Activated naive CD8-positive, alpha-beta T cell treated with anti-CD3 and anti-CD28 coated beads, Interleukin-2, amount 10 ng/mL, durations not matched to agents 7 days and 5 days (primary cell): ENCODE measurements around the gene ROBO1. TPM values are rescaled to one million over a fixed set of nuclear protein-coding genes. Genes with fewer than 3 reads are reported as not detected.

Experiments used
- ATAC-seq: fragments of 150-1000 bp; cut with Tn5 transposase; one replicate; pipeline ENCODE4 v1.10.0; 2021; ENCODE audit warnings: low read depth, moderate library complexity
- POLR2A ChIA-PET: fragments of 350-600 bp; sonication (Branson Sonifier 250); formaldehyde crosslinking; loops from one replicate; lab custom pipeline; 2021; ENCODE audit warnings: antibody characterized with exemption; lab: Charles Lee
- DNase-seq: peaks from one replicate; pipeline ENCODE4 v3.0.0; 2021
- H3K27ac Mint-ChIP-seq: one replicate; pipeline ENCODE4 v1.8.0; 2022; ENCODE audit warnings: mild to moderate bottlenecking, mixed read lengths
- H3K27me3 Mint-ChIP-seq: one replicate; pipeline ENCODE4 v1.8.0; 2022; ENCODE audit warnings: mild to moderate bottlenecking, moderate library complexity, mixed read lengths
- H3K36me3 Mint-ChIP-seq: one replicate; pipeline ENCODE4 v1.8.0; 2021; ENCODE audit warnings: mild to moderate bottlenecking, mixed read lengths
- H3K4me1 Mint-ChIP-seq: one replicate; pipeline ENCODE4 v1.8.0; 2021; ENCODE audit warnings: mixed read lengths
- H3K4me3 Mint-ChIP-seq: one replicate; pipeline ENCODE4 v1.8.0; 2022; ENCODE audit warnings: mild to moderate bottlenecking, moderate library complexity, mixed read lengths
- H3K9me3 Mint-ChIP-seq: one replicate; pipeline ENCODE4 v1.8.0; 2021; ENCODE audit warnings: mixed read lengths
- total RNA-seq, 2 experiments: library from RNA; stranded (reverse); gene quantifications; one replicate each; pipeline ENCODE4 v1.2.3, GENCODE V29; 2021

ROBO1 gene
- total RNA-seq, 2 experiments from 2014 or later: 5.3 to 5.4 TPM

GRCh38 chr3:79406175-79406574, 361.6 kb downstream of the ROBO1 start:
- Mint-ChIP-seq H3K9me3 (no peaks in the 10 kb centered on the region), H3K4me3 (no peak overlapping the region), H3K4me1 (no peaks in the 10 kb centered on the region), H3K27ac (no peak overlapping the region), H3K36me3 (no peaks in the 10 kb centered on the region), H3K27me3 (no peaks in the 10 kb centered on the region)
- POLR2A ChIA-PET: no interaction called here
- ATAC-seq: no peak
- DNase-seq: no peak

GRCh38 chr3:79405183-79405582, 362.6 kb downstream of the ROBO1 start:
- DNase-seq: no peak
- Mint-ChIP-seq H3K9me3 (no peaks in the 10 kb centered on the region), H3K4me1 (no peaks in the 10 kb centered on the region), H3K27me3 (no peaks in the 10 kb centered on the region), H3K4me3 (no peak overlapping the region), H3K27ac (no peak overlapping the region), H3K36me3 (no peaks in the 10 kb centered on the region)
- no peak for ATAC-seq
- POLR2A ChIA-PET: no interaction called here

GRCh38 chr3:79396595-79396994, 371.2 kb downstream of the ROBO1 start:
- Mint-ChIP-seq H3K4me3 (no peak overlapping the region), H3K27ac (no peak overlapping the region), H3K36me3 (no peaks in the 10 kb centered on the region), H3K9me3 (peaks cover 6% of the 10 kb centered on the region), H3K27me3 (no peaks in the 10 kb centered on the region), H3K4me1 (no peaks in the 10 kb centered on the region)
- POLR2A ChIA-PET: no interaction called here
- DNase-seq (no peak), ATAC-seq (no peak)

GRCh38 chr3:79392479-79392878, 375.3 kb downstream of the ROBO1 start:
- Mint-ChIP-seq H3K27me3 (no peaks in the 10 kb centered on the region), H3K4me1 (no peaks in the 10 kb centered on the region), H3K4me3 (no peak overlapping the region), H3K36me3 (no peaks in the 10 kb centered on the region), H3K9me3 (no peaks in the 10 kb centered on the region), H3K27ac (no peak overlapping the region)
- POLR2A ChIA-PET: no interaction called here
- no peak for DNase-seq
- no peak for ATAC-seq

- DNase-seq: no peak
- no peak for ATAC-seq
- H3K4me1 Mint-ChIP-seq: no peaks in the 10 kb centered on the region
- POLR2A ChIA-PET: no interaction called here
- no peak overlapping the region for H3K27ac Mint-ChIP-seq
- no peaks in the 10 kb centered on the region for H3K27me3 Mint-ChIP-seq
- H3K36me3 Mint-ChIP-seq: no peaks in the 10 kb centered on the region
- no peak overlapping the region for H3K4me3 Mint-ChIP-seq
- no peaks in the 10 kb centered on the region for H3K9me3 Mint-ChIP-seq
Measured at GRCh38 chr3:79390352-79390751, 377.4 kb downstream of the ROBO1 start.

GRCh38 chr3:79385211-79385610, 382.6 kb downstream of the ROBO1 start:
- H3K9me3 Mint-ChIP-seq: no peaks in the 10 kb centered on the region
- no peak overlapping the region for H3K27ac Mint-ChIP-seq
- ATAC-seq (no peak), DNase-seq (no peak)
- POLR2A ChIA-PET: no interaction called here
- no peaks in the 10 kb centered on the region for H3K4me1 Mint-ChIP-seq
- H3K27me3 Mint-ChIP-seq: no peaks in the 10 kb centered on the region
- no peak overlapping the region for H3K4me3 Mint-ChIP-seq
- H3K36me3 Mint-ChIP-seq: no peaks in the 10 kb centered on the region

- peaks cover 2% of the 10 kb centered on the region for H3K9me3 Mint-ChIP-seq
- H3K36me3 Mint-ChIP-seq: no peaks in the 10 kb centered on the region
- no peak overlapping the region for H3K4me3 Mint-ChIP-seq
- ATAC-seq (no peak), DNase-seq (no peak)
- H3K27ac Mint-ChIP-seq: no peak overlapping the region
- POLR2A ChIA-PET: no interaction called here
- H3K4me1 Mint-ChIP-seq: no peaks in the 10 kb centered on the region
- no peaks in the 10 kb centered on the region for H3K27me3 Mint-ChIP-seq
Measured at GRCh38 chr3:79383402-79384012, 384.3 kb downstream of the ROBO1 start.

GRCh38 chr3:79380581-79380980, 387.2 kb downstream of the ROBO1 start:
- H3K27ac Mint-ChIP-seq: no peak overlapping the region
- peaks cover 2% of the 10 kb centered on the region for H3K9me3 Mint-ChIP-seq
- POLR2A ChIA-PET: no interaction called here
- no peaks in the 10 kb centered on the region for H3K36me3 Mint-ChIP-seq
- DNase-seq: no peak
- ATAC-seq: no peak
- H3K27me3 Mint-ChIP-seq: no peaks in the 10 kb centered on the region
- no peak overlapping the region for H3K4me3 Mint-ChIP-seq
- no peaks in the 10 kb centered on the region for H3K4me1 Mint-ChIP-seq

GRCh38 chr3:79378064-79378463, 389.7 kb downstream of the ROBO1 start:
- no peaks in the 10 kb centered on the region for H3K36me3 Mint-ChIP-seq
- H3K4me1 Mint-ChIP-seq: no peaks in the 10 kb centered on the region
- peaks cover 2% of the 10 kb centered on the region for H3K9me3 Mint-ChIP-seq
- no peaks in the 10 kb centered on the region for H3K27me3 Mint-ChIP-seq
- ATAC-seq (no peak), DNase-seq (no peak)
- H3K4me3 Mint-ChIP-seq: no peak overlapping the region
- no peak overlapping the region for H3K27ac Mint-ChIP-seq
- POLR2A ChIA-PET: no interaction called here

- POLR2A ChIA-PET: no interaction called here
- DNase-seq: no peak
- Mint-ChIP-seq H3K4me3 (no peak overlapping the region), H3K36me3 (no peaks in the 10 kb centered on the region), H3K4me1 (no peaks in the 10 kb centered on the region), H3K9me3 (peaks cover 2% of the 10 kb centered on the region), H3K27me3 (no peaks in the 10 kb centered on the region), H3K27ac (no peak overlapping the region)
- ATAC-seq: no peak
Measured at GRCh38 chr3:79369306-79369705, 398.5 kb downstream of the ROBO1 start.

- H3K27ac Mint-ChIP-seq: no peak overlapping the region
- H3K9me3 Mint-ChIP-seq: peaks cover 2% of the 10 kb centered on the region
- no peak overlapping the region for H3K4me3 Mint-ChIP-seq
- POLR2A ChIA-PET: no interaction called here
- ATAC-seq: no peak
- no peaks in the 10 kb centered on the region for H3K27me3 Mint-ChIP-seq
- H3K4me1 Mint-ChIP-seq: no peaks in the 10 kb centered on the region
- no peak for DNase-seq
- no peaks in the 10 kb centered on the region for H3K36me3 Mint-ChIP-seq
Measured at GRCh38 chr3:79368403-79368802, 399.4 kb downstream of the ROBO1 start.

- no peak for DNase-seq
- Mint-ChIP-seq H3K36me3 (no peaks in the 10 kb centered on the region), H3K27me3 (no peaks in the 10 kb centered on the region), H3K4me1 (no peaks in the 10 kb centered on the region), H3K27ac (no peak overlapping the region), H3K4me3 (no peak overlapping the region), H3K9me3 (peaks cover 2% of the 10 kb centered on the region)
- POLR2A ChIA-PET: no interaction called here
- no peak for ATAC-seq
Measured at GRCh38 chr3:79367803-79368202, 400.0 kb downstream of the ROBO1 start.

- H3K9me3 Mint-ChIP-seq: no peaks in the 10 kb centered on the region
- no peak overlapping the region for H3K4me3 Mint-ChIP-seq
- H3K36me3 Mint-ChIP-seq: no peaks in the 10 kb centered on the region
- no peak for DNase-seq
- no peaks in the 10 kb centered on the region for H3K4me1 Mint-ChIP-seq
- H3K27ac Mint-ChIP-seq: no peak overlapping the region
- no peak for ATAC-seq
- POLR2A ChIA-PET: no interaction called here
- no peaks in the 10 kb centered on the region for H3K27me3 Mint-ChIP-seq
Measured at GRCh38 chr3:79367066-79367465, 400.7 kb downstream of the ROBO1 start.

GRCh38 chr3:79366414-79366813, 401.4 kb downstream of the ROBO1 start:
- Mint-ChIP-seq H3K36me3 (no peaks in the 10 kb centered on the region), H3K27me3 (no peaks in the 10 kb centered on the region), H3K9me3 (no peaks in the 10 kb centered on the region), H3K4me1 (no peaks in the 10 kb centered on the region), H3K4me3 (no peak overlapping the region), H3K27ac (no peak overlapping the region)
- POLR2A ChIA-PET: no interaction called here
- ATAC-seq (no peak), DNase-seq (no peak)

- Mint-ChIP-seq H3K36me3 (no peaks in the 10 kb centered on the region), H3K4me3 (no peak overlapping the region), H3K27ac (no peak overlapping the region), H3K4me1 (no peaks in the 10 kb centered on the region), H3K27me3 (no peaks in the 10 kb centered on the region), H3K9me3 (no peaks in the 10 kb centered on the region)
- ATAC-seq: no peak
- POLR2A ChIA-PET: no interaction called here
- DNase-seq: no peak
Measured at GRCh38 chr3:79364784-79365183, 403.0 kb downstream of the ROBO1 start.
